ENCODE measurements around the gene HOGA1.

- TF ChIP-seq, protein P1, sequence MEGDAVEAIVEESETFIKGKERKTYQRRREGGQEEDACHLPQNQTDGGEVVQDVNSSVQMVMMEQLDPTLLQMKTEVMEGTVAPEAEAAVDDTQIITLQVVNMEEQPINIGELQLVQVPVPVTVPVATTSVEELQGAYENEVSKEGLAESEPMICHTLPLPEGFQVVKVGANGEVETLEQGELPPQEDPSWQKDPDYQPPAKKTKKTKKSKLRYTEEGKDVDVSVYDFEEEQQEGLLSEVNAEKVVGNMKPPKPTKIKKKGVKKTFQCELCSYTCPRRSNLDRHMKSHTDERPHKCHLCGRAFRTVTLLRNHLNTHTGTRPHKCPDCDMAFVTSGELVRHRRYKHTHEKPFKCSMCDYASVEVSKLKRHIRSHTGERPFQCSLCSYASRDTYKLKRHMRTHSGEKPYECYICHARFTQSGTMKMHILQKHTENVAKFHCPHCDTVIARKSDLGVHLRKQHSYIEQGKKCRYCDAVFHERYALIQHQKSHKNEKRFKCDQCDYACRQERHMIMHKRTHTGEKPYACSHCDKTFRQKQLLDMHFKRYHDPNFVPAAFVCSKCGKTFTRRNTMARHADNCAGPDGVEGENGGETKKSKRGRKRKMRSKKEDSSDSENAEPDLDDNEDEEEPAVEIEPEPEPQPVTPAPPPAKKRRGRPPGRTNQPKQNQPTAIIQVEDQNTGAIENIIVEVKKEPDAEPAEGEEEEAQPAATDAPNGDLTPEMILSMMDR (IDR thresholded peaks at IDR 0.05) = no peak
- peak; percentile 27 for TF ChIP-seq POLR2A (IDR thresholded peaks at IDR 0.05)
These were observed 56.1 kb downstream of the HOGA1 start, which contains the start of gene PI4K2A for GRCh38 chr10:97640174-97640867.

Measured in testis (tissue), 2 donors.